Osteoblast (primary cell): ENCODE measurements around the gene ADGRF4. TPM values are rescaled to one million over a fixed set of nuclear protein-coding genes. Genes with fewer than 3 reads are reported as not detected.
"Not testable (repeated sequence)": the region's sequence is repeated elsewhere in the genome, so short reads cannot be mapped to it uniquely, and the experiment has no call there.

Experiments
- DNase-seq: peaks from one replicate; pipeline ENCODE4 v3.0.0; 2011; ENCODE audit warnings: low spot score, mixed read lengths; ENCODE audit not compliant: insufficient read length; ENCODE audit errors: missing footprints
- H2AFZ ChIP-seq: 2 replicates; pipeline ENCODE4 v1.6.0; 2011; ENCODE audit warnings: mild to moderate bottlenecking, low read length
- H3K27ac ChIP-seq: 2 replicates; pipeline ENCODE4 v1.5.1; 2011; ENCODE audit warnings: mild to moderate bottlenecking, low read depth, low read length, moderate library complexity
- H3K27me3 ChIP-seq: 2 replicates; pipeline ENCODE4 v1.6.0; 2012; ENCODE audit warnings: mild to moderate bottlenecking, control low read depth, inconsistent platforms, low read length, moderate library complexity; ENCODE audit not compliant: insufficient read depth
- H3K36me3 ChIP-seq: 2 replicates; pipeline ENCODE4 v1.5.1; 2011; ENCODE audit warnings: mild to moderate bottlenecking, low read length, control low read depth, moderate library complexity; ENCODE audit not compliant: insufficient read depth
- H3K4me1 ChIP-seq: 2 replicates; pipeline ENCODE4 v1.5.1; 2011; ENCODE audit warnings: mild to moderate bottlenecking, low read length, control low read depth, moderate library complexity; ENCODE audit not compliant: insufficient read depth
- H3K4me2 ChIP-seq: 2 replicates; pipeline ENCODE4 v1.6.0; 2011; ENCODE audit warnings: mild to moderate bottlenecking, low read length; ENCODE audit not compliant: insufficient read depth
- H3K4me3 ChIP-seq: fragments of 200-600 bp; sonication (generic); 3 replicates; pipeline ENCODE4 v1.5.1; 2012; ENCODE audit warnings: mild to moderate bottlenecking, low read length, inconsistent platforms; ENCODE audit not compliant: insufficient read depth
- H3K79me2 ChIP-seq: 2 replicates; pipeline ENCODE4 v1.6.0; 2012; ENCODE audit warnings: mild to moderate bottlenecking, low read length, control low read depth, inconsistent platforms; ENCODE audit not compliant: insufficient read depth
- H3K9me3 ChIP-seq: 2 replicates; pipeline ENCODE4 v1.5.1; 2011; ENCODE audit warnings: low read depth, low read length, control low read depth
- H4K20me1 ChIP-seq: 2 replicates; pipeline ENCODE4 v1.6.0; 2012; ENCODE audit warnings: mild to moderate bottlenecking, low read length, control low read depth; ENCODE audit not compliant: insufficient read depth
- CTCF ChIP-seq: IDR thresholded peaks from 2 replicates; pipeline ENCODE4 v1.5.1; 2011; ENCODE audit warnings: mild to moderate bottlenecking, low read depth, low read length, moderate library complexity; ENCODE audit errors: extremely low read depth
- total RNA-seq: library from RNA; depleted of rRNA; stranded (reverse); fragments of >200 nt; gene quantifications from 2 replicates; pipeline ENCODE4 v1.2.3, GENCODE V29; 2012

Gene ADGRF4
- total RNA-seq, 1 donor = under 0.01 TPM

- H3K9me3 ChIP-seq = no peaks in the 10 kb centered on the region
- no peak overlapping the region for H3K4me2 ChIP-seq
- H3K79me2 ChIP-seq = no peaks in the 10 kb centered on the region
- H3K27me3 ChIP-seq = no peaks in the 10 kb centered on the region
- TF ChIP-seq CTCF = no peak
- H4K20me1 ChIP-seq = no peaks in the 10 kb centered on the region
- no peak overlapping the region for H3K27ac ChIP-seq
- no peak for DNase-seq
- no peak overlapping the region for H2AFZ ChIP-seq
- no peaks in the 10 kb centered on the region for H3K36me3 ChIP-seq
- peaks cover 4% of the 10 kb centered on the region for H3K4me1 ChIP-seq
- H3K4me3 ChIP-seq = no peak overlapping the region
Observed at GRCh38 chr6:47743744-47744143, 45.4 kb downstream of the ADGRF4 start.

- not testable (repeated sequence) for H3K9me3 ChIP-seq, H3K4me1 ChIP-seq, H3K4me3 ChIP-seq, DNase-seq, H3K4me2 ChIP-seq, H3K79me2 ChIP-seq, H3K27me3 ChIP-seq, H4K20me1 ChIP-seq, H2AFZ ChIP-seq, H3K36me3 ChIP-seq, H3K27ac ChIP-seq
Observed at GRCh38 chr6:47745269-47745668, 46.9 kb downstream of the ADGRF4 start.

- H3K9me3 ChIP-seq = no peaks in the 10 kb centered on the region
- no peak overlapping the region for H3K4me2 ChIP-seq
- no peak overlapping the region for H3K4me3 ChIP-seq
- no peak for DNase-seq
- H3K36me3 ChIP-seq = no peaks in the 10 kb centered on the region
- no peaks in the 10 kb centered on the region for H4K20me1 ChIP-seq
- no peaks in the 10 kb centered on the region for H3K4me1 ChIP-seq
- H2AFZ ChIP-seq = no peak overlapping the region
- H3K79me2 ChIP-seq = no peaks in the 10 kb centered on the region
- H3K27me3 ChIP-seq = no peaks in the 10 kb centered on the region
- no peak for TF ChIP-seq CTCF
- no peak overlapping the region for H3K27ac ChIP-seq
Observed at GRCh38 chr6:47749757-47750156, 51.4 kb downstream of the ADGRF4 start.

- H3K27me3 ChIP-seq = no peaks in the 10 kb centered on the region
- H3K4me2 ChIP-seq = no peak overlapping the region
- TF ChIP-seq CTCF = no peak
- no peaks in the 10 kb centered on the region for H3K9me3 ChIP-seq
- no peaks in the 10 kb centered on the region for H4K20me1 ChIP-seq
- H3K79me2 ChIP-seq = no peaks in the 10 kb centered on the region
- no peak overlapping the region for H2AFZ ChIP-seq
- no peak overlapping the region for H3K27ac ChIP-seq
- DNase-seq = no peak
- no peaks in the 10 kb centered on the region for H3K4me1 ChIP-seq
- H3K4me3 ChIP-seq = no peak overlapping the region
- no peaks in the 10 kb centered on the region for H3K36me3 ChIP-seq
Observed at GRCh38 chr6:47752801-47753200, 54.4 kb downstream of the ADGRF4 start.
